GM18951 (cell line): Measurements from ENCODE around the gene KCNF1.

Experiments used
- POLR2A ChIP-seq: IDR thresholded peaks from 4 replicates; pipeline ENCODE4 v1.6.1; 2011; ENCODE audit warnings: mild to moderate bottlenecking; ENCODE audit not compliant: insufficient read length, insufficient read depth; ENCODE audit errors: extremely low read depth
- in situ Hi-C: fragments of 300-500 bp; cut with MboI; formaldehyde crosslinking; loops from one replicate; pipeline ENCODE4 v1.12.0; 2022; ENCODE audit warnings: low sequenced_read_pairs, mixed read lengths, inconsistent platforms; ENCODE audit not compliant: unreplicated experiment

The KCNF1 gene

GRCh38 chr2:10913501-10914271, 2.0 kb downstream of the KCNF1 start:
- no peak for TF ChIP-seq POLR2A
- in situ Hi-C loops: no loop called here

GRCh38 chr2:10914272-10914693, 2.5 kb downstream of the KCNF1 start:
- no peak for TF ChIP-seq POLR2A
- in situ Hi-C loops: no loop called here

GRCh38 chr2:10915236-10915635, 3.5 kb downstream of the KCNF1 start:
- no peak for TF ChIP-seq POLR2A
- in situ Hi-C loops: no loop called here

- no peak for TF ChIP-seq POLR2A
- in situ Hi-C loops: no loop called here
Observed at GRCh38 chr2:10915731-10916276, 4.1 kb downstream of the KCNF1 start.

- in situ Hi-C loops: no loop called here
Observed at GRCh38 chr2:10916953-10917352, 5.2 kb downstream of the KCNF1 start.

GRCh38 chr2:10917927-10918326, 6.2 kb downstream of the KCNF1 start:
- in situ Hi-C loops: no loop called here
- no peak for TF ChIP-seq POLR2A

More at GRCh38 chr2:10916953-10917352, 5.2 kb downstream of the KCNF1 start:
- TF ChIP-seq POLR2A: no peak

- no peak for TF ChIP-seq POLR2A
- in situ Hi-C loops: no loop called here
Observed at GRCh38 chr2:10918661-10919409, 7.1 kb downstream of the KCNF1 start.

GRCh38 chr2:10919410-10919770, 7.7 kb downstream of the KCNF1 start:
- TF ChIP-seq POLR2A: no peak
- in situ Hi-C loops: no loop called here

GRCh38 chr2:10919771-10920621, 8.3 kb downstream of the KCNF1 start:
- no peak for TF ChIP-seq POLR2A
- in situ Hi-C loops: no loop called here

- in situ Hi-C loops: no loop called here
Observed at GRCh38 chr2:10920764-10921388, 9.1 kb downstream of the KCNF1 start.

GRCh38 chr2:10921525-10921924, 9.8 kb downstream of the KCNF1 start:
- in situ Hi-C loops: no loop called here
- no peak for TF ChIP-seq POLR2A

More at GRCh38 chr2:10920764-10921388, 9.1 kb downstream of the KCNF1 start:
- TF ChIP-seq POLR2A: no peak

- no peak for TF ChIP-seq POLR2A
- in situ Hi-C loops: no loop called here
Observed at GRCh38 chr2:10922307-10923007, 10.7 kb downstream of the KCNF1 start.
